Ureter (tissue), 1 donor: ENCODE results near the gene HRC. TPM values are rescaled to one million over a fixed set of nuclear protein-coding genes. Genes with fewer than 3 reads are reported as not detected.
A peak's percentile ranks its signal among the peaks of the same experiment; 100 is the strongest.
"Not testable (repeated sequence)": the region's sequence is repeated elsewhere in the genome, so short reads cannot be mapped to it uniquely, and the experiment has no call there.

Experiments
- DNase-seq: peaks from one replicate; pipeline ENCODE4 v3.0.0-alpha.2; 2020; ENCODE audit warnings: low spot score
- total RNA-seq: library from RNA; stranded (reverse); gene quantifications from one replicate; pipeline ENCODE4 v1.2.4, GENCODE V29; 2023
- donor health status: DM: yes; HTN: yes; CAD: no.

HRC gene
- total RNA-seq, 1 donor from 2014 or later: 5.1 TPM

GRCh38 chr19:49160450-49161189 is 5.4 kb upstream of the HRC start:
- no peak for DNase-seq

DNA sequence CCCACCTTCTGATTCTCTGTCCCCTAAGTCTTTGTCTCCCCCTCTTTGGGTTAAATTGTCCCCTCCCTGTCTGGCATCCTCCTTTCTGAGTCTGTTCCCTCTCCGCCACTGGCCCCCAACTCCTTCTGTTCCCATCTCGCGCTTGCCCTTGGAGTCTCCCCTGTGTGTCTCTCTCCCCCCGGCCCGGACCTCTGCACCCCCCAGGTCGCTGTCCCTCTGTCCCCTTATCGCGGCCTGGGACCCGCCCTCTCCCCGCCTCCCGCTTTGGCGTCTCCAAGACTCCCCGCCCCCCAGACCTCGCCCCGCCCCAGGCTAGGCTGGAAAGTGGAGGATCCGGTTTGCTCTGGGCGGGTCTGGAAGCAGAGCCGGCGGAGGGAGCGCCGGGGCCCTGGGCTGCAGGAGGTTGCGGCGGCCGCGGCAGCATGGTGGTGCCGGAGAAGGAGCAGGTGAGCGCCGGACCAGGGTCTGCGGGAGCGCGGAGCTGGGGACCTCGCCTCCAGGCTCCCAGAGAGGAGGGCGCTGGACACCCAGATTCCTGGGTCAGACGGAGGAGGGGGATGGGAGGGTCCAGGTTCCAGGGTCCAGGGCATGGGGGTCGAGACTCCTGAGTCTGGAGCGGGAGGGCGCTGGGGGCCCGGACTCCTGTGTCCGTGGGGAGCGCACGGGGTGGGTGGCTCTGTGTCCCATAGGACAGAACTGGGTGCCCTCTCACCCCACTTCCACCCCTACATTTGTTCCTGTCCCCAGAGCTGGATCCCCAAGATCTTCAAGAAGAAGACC is 2.4 kb upstream of the HRC start, which contains the start of gene TRPM4:
Gene TRPM4 (plus strand): TSS at position 348 of the 780 bp plus-strand sequence. CDS start 75 bp downstream, at position 423.
- DNase-seq: peak; percentile 96

DNA sequence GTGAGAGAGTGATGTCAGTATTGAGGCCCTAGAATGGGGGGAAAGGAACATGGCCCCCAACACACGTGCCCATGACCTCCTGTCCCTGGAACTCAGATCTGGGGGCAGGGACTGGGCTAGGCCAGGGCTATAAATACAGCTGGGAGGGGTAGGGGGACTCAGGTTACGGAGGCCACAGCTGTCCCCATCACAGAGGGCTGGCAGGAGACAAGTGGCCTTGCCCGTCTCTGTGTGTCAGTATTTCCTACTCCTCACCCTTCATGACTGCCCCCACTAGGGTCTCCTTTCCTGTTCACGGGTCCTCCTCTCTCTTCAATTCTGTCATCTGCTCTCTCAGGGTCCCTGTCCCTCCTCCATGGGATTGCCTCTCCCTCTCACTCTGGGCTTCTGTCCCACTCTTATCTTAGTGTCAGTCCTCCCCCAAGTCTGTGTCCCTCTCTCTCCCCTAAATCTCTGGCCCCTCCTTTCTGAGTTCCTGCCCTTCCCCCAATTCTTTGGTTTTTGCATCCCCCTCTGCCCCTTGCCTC is 687 bp upstream of the HRC start:
- no peak for DNase-seq

DNA sequence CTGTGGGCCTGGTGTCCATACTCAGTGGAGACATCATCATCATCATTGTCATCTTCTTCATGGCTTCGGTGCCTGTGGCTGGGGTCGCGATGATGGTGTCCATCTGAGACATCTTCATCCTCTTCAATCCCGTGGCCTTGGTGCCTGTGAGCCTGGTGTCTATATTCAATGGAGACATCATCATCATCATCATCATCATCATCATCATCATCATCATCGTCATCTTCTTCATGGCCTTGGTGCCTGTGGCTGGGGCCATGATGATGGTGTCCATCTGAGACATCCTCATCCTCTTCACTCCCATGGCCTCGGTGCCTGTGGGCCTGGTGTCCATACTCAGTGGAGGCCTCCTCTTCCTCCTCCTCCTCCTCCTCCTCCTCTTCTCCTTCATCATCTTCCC is 917 bp downstream of the HRC start:
- no peak for DNase-seq

DNA sequence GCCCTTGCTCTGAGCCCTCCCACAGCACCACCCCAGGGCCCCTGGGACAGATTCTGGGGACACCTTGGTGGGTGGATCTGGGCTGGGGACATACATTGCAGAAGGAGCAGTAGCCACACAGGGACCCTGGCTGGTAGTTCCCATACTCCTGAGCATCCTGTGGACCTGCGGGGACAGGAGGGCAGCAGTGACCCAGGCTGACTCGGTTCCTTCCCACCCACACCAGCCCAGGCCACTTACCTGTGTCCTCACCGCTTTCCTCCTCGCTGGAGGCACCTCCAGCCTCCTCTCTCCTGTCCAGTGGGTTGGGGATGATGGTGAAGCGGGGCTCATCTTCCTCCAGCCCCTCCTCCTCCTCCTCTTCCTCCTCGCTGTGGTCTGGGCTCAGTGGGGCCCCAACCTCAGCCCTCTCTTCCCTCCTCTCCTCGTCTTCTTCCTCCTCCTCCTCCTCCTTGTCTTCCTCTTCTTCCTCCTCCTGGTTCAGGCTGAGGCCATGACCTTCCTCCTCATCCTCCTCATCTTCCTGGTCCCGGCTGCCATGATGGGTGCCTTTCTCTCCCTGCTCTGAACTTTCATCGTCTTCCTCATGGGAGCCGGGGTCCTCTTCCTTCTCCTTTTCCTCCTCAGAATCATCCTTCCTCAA is 1.9 kb downstream of the HRC start:
- DNase-seq: no peak

GRCh38 chr19:49152119-49152550 is 3.1 kb downstream of the HRC start:
- DNase-seq: no peak

- DNase-seq: peak; percentile 88
Observed at GRCh38 chr19:49151267-49152118, 3.7 kb downstream of the HRC start.

DNA sequence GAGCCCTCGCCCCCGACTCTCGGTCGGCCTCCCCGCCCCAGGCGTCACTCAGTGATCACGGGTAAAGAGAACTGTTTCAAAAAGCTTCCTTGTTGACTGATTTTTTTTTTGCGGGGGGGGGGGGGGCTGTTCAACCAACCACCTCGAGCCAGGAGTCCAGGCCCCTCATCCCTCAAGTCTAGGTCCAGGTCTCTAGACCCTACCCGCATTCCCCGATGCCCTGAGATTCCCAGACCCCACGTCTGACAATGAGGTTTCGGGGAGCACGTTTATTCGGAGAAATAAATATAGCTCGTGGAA is 4.3 kb downstream of the HRC start:
- no peak for DNase-seq

DNA sequence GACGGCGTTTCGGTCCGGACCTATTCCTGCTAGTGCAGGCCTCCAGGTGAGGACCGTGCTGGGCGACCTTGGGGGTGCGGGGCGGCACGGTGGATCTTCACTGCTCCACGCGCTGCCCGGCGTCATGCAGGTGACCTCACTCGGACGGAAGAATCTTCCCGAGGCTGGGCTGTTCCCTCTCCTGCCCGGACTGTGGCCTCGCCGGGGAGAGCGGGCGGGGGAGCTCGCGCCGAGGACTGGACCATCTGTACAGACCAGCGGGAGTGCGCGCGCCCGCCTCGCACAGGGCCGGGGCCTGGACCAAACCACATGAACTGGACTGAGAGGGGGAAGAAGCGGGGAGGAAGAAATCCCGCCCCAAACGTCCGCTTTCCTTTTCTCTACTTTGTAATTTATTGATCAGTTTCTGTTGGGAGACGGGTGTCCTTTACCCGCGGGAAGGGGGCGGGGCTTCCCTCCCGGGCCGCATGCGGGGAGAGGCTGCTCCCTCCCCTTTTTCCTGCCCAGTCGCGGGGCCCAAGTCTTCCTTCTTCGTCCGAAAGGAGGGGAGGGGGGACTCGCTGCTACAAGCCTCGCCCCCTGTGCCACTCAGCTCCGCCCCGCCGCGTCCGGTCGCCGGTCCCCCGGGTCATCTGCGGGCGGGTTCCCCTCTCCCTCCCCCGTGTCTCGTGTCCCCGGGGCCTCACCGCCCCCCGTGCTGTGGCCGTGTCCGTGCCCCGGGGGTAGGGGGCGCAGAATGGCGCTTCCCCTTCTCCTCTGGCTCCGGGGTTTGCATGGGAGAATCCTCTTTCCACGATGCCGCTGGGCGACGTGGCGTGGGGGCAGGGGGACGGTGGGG is 4.9 kb downstream of the HRC start:
- peak; percentile 89 for DNase-seq

DNA sequence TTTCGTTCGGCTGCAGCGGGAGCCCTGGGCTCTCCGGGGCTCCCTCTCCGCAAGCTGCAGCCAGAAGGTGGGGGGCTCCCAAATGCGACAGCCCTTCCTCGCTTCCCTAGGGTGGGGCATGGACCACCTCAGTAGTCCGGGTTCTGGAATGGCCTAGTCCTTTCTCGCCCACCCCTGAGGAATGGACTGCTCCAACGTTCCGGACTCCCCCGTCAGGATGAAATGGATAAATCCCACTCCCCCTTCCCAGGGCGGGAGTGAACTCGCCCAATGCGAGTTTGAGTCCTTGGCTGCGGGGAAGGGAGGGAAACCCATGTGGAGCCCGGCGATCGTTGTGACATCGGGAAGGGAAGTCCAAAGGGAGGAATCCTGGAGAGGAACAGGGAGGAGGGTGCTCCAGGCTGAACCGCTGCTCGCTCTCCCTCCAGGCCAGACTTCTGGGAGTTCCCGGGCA is 5.5 kb downstream of the HRC start:
- DNase-seq: peak; percentile 79

GRCh38 chr19:49148784-49149651 is 6.2 kb downstream of the HRC start:
- DNase-seq: peak; percentile 99

GRCh38 chr19:49148044-49148682 is 7.0 kb downstream of the HRC start:
- DNase-seq: no peak

DNA sequence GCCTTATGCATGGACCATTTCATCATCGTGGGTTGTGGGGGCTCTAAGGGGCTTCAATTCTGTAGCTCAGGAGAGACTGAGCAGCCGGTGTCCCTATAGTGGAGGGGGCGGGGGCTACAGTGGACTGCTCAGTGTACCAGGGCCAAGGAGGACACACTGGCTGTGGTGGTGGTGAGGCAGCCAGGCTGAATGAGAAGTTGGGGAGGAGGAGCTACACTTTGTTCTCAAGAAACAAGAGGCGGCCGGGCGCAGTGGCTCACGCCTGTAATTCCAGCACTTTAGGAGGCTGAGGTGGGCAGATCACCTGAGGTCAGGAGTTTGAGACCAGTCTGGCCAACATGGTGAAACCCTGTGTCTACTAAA is 8.8 kb downstream of the HRC start:
- not testable (repeated sequence) for DNase-seq

GRCh38 chr19:49145573-49146407 is 9.4 kb downstream of the HRC start:
- DNase-seq: peak; percentile 78

DNA sequence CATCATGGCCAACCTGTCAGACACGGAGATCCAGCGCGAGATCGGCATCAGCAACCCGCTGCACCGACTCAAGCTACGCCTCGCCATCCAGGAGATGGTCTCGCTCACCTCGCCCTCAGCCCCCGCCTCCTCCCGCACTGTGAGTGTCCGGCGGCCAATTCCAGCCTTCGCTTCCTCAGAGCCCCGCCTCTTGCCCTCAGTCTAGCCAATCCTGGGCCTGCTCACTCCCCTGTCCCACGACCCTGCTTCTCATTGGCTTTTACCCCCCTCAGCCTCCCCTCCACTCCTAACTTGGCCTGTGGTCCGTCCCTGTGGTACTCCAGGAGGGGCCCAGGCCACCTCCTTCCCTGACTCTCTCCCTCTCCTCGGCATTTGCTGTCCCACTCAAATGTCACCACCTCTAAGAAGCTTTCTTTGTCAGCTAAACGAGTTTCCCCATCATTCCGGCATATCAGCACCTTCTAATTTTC is 12.3 kb downstream of the HRC start:
- DNase-seq: peak; percentile 88

- no peak for DNase-seq
Observed at GRCh38 chr19:49141352-49141751, 13.8 kb downstream of the HRC start.

GRCh38 chr19:49140951-49141350 is 14.2 kb downstream of the HRC start:
- DNase-seq: no peak

GRCh38 chr19:49136771-49137171 is 18.4 kb downstream of the HRC start:
- DNase-seq: no peak
